ENCODE measurements around the gene LRRC56. TPM values are rescaled to one million over a fixed set of nuclear protein-coding genes. Genes with fewer than 3 reads are reported as not detected.

Gene LRRC56
- total and polyA plus RNA-seq, 9 of the 15 experiments (the other 6 are each of a cell fraction or from before 2014, with no cell fraction given) = 0.03 to 4.5 (median 1.0) TPM; not detected in 1

DNA sequence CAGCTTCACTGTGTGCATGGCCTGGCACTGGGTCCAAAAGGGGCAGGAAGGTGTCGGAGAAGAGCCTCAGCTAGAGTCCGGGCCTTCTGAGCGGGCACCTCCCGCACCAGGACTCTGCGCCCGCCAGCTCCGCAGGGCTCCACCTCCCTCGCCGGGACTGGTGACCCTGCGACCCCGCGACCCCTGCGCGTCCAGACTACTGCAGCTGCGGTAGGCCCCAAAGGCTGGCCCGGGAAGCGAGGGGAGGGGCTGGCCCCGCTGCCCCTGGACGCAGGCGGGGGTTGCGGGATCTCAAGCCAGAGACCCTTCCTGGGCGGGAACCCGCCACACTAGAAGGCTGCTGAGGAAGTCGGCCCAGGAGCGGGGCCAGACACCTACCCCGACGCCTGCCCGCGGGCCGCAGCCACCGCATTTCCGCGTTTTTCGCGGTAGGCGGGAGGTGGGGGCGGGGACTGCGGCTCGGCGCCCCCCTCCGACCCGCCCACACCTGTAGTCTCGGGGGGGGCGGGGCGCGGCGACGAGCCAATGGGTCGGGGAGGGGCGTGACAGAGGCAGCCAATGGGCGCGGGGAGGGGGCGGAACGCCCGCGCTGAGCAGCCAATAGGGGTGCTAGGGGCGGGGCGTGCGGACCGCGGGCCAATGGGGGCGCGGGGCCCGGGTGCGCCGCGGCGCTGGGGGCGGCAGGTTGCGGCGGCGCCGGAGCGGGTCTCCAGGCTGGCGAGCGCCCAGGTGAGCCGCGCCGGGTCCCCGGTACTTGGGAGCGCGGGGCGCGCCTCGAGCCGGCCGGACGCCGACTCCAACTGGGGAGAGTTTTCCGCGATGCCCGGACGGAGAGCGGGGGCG is 23.2 kb downstream of the LRRC56 start, which contains the start of the genes LMNTD2 and RASSF7 (continued):
- TF ChIP-seq COPS2 (conservative IDR thresholded peaks at IDR 0.05) = no peak
- 0 out of 2 replicates have a peak, but pooled peaks have one; percentile 33 for TF ChIP-seq RHOXF2B (CRISPR knock-in tag; conservative IDR thresholded peaks at IDR 0.05)
- TF ChIP-seq GTF2A2 (tag; IDR thresholded peaks at IDR 0.05) = no peak
- TF ChIP-seq KAT7 (CRISPR knock-in tag; IDR thresholded peaks at IDR 0.05; ENCODE audit: borderline replicate concordance) = no peak
- TF ChIP-seq, protein P1, sequence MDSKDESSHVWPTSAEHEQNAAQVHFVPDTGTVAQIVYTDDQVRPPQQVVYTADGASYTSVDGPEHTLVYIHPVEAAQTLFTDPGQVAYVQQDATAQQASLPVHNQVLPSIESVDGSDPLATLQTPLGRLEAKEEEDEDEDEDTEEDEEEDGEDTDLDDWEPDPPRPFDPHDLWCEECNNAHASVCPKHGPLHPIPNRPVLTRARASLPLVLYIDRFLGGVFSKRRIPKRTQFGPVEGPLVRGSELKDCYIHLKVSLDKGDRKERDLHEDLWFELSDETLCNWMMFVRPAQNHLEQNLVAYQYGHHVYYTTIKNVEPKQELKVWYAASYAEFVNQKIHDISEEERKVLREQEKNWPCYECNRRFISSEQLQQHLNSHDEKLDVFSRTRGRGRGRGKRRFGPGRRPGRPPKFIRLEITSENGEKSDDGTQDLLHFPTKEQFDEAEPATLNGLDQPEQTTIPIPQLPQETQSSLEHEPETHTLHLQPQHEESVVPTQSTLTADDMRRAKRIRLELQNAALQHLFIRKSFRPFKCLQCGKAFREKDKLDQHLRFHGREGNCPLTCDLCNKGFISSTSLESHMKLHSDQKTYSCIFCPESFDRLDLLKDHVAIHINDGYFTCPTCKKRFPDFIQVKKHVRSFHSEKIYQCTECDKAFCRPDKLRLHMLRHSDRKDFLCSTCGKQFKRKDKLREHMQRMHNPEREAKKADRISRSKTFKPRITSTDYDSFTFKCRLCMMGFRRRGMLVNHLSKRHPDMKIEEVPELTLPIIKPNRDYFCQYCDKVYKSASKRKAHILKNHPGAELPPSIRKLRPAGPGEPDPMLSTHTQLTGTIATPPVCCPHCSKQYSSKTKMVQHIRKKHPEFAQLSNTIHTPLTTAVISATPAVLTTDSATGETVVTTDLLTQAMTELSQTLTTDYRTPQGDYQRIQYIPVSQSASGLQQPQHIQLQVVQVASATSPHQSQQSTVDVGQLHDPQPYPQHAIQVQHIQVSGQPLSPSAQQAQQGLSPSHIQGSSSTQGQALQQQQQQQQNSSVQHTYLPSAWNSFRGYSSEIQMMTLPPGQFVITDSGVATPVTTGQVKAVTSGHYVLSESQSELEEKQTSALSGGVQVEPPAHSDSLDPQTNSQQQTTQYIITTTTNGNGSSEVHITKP (IDR thresholded peaks at IDR 0.05; ENCODE audit: partially characterized antibody) = no peak
- peak; percentile 44; the same call in 1 of the 2 replicates for TF ChIP-seq ZNF316 (IDR thresholded peaks at IDR 0.05)
- TF ChIP-seq, protein P2, sequence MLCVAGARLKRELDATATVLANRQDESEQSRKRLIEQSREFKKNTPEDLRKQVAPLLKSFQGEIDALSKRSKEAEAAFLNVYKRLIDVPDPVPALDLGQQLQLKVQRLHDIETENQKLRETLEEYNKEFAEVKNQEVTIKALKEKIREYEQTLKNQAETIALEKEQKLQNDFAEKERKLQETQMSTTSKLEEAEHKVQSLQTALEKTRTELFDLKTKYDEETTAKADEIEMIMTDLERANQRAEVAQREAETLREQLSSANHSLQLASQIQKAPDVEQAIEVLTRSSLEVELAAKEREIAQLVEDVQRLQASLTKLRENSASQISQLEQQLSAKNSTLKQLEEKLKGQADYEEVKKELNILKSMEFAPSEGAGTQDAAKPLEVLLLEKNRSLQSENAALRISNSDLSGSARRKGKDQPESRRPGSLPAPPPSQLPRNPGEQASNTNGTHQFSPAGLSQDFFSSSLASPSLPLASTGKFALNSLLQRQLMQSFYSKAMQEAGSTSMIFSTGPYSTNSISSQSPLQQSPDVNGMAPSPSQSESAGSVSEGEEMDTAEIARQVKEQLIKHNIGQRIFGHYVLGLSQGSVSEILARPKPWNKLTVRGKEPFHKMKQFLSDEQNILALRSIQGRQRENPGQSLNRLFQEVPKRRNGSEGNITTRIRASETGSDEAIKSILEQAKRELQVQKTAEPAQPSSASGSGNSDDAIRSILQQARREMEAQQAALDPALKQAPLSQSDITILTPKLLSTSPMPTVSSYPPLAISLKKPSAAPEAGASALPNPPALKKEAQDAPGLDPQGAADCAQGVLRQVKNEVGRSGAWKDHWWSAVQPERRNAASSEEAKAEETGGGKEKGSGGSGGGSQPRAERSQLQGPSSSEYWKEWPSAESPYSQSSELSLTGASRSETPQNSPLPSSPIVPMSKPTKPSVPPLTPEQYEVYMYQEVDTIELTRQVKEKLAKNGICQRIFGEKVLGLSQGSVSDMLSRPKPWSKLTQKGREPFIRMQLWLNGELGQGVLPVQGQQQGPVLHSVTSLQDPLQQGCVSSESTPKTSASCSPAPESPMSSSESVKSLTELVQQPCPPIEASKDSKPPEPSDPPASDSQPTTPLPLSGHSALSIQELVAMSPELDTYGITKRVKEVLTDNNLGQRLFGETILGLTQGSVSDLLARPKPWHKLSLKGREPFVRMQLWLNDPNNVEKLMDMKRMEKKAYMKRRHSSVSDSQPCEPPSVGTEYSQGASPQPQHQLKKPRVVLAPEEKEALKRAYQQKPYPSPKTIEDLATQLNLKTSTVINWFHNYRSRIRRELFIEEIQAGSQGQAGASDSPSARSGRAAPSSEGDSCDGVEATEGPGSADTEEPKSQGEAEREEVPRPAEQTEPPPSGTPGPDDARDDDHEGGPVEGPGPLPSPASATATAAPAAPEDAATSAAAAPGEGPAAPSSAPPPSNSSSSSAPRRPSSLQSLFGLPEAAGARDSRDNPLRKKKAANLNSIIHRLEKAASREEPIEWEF (CRISPR knock-in tag; IDR thresholded peaks at IDR 0.05) = no peak
- no peak for TF ChIP-seq ARID3B (CRISPR knock-in tag; IDR thresholded peaks at IDR 0.05; ENCODE audit: borderline replicate concordance)
- TF ChIP-seq ZNF778 (CRISPR knock-in tag; IDR thresholded peaks at IDR 0.05) = no peak
- TF ChIP-seq SFPQ (IDR thresholded peaks at IDR 0.05; ENCODE audit: low read depth, low read length) = no peak
- TF ChIP-seq, protein P3, sequence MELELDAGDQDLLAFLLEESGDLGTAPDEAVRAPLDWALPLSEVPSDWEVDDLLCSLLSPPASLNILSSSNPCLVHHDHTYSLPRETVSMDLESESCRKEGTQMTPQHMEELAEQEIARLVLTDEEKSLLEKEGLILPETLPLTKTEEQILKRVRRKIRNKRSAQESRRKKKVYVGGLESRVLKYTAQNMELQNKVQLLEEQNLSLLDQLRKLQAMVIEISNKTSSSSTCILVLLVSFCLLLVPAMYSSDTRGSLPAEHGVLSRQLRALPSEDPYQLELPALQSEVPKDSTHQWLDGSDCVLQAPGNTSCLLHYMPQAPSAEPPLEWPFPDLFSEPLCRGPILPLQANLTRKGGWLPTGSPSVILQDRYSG (tag; conservative IDR thresholded peaks at IDR 0.05; ENCODE audit: low read depth) = no peak
- no peak for TF ChIP-seq PHB (CRISPR knock-in tag; IDR thresholded peaks at IDR 0.05)
